ENCODE data around the gene HSD17B3.
"Not testable (repeated sequence)": the region's sequence is repeated elsewhere in the genome, so short reads cannot be mapped to it uniquely, and the experiment has no call there.

The HSD17B3 gene

DNA sequence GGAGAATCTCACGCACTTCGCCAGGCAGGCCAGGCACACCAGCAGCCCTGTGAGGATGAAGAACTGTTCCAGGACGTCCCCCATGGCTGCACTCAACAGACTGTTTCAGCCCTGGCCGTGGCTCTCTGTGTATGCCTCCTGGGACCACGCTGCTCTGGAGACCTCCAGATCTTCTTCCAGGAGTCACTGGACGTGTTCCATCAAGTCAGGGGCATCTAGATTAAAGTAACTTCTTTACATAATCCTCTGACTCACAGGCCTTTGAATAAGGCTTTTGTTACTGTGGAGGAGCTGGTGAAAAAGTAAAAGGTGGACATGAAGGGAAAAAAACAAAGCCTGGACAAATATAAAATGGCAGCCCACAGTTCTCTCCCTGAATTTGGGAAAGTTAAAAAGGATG lies at the start of gene HSD17B3:
Gene HSD17B3 (minus strand): TSS at position 156 of the 400 bp plus-strand sequence. CDS start 72 bp downstream, at position 84.
- no peak for DNase-seq

GRCh38 chr9:96350866-96351265 lies 48.9 kb upstream of the HSD17B3 start:
- DNase-seq = no peak

DNA sequence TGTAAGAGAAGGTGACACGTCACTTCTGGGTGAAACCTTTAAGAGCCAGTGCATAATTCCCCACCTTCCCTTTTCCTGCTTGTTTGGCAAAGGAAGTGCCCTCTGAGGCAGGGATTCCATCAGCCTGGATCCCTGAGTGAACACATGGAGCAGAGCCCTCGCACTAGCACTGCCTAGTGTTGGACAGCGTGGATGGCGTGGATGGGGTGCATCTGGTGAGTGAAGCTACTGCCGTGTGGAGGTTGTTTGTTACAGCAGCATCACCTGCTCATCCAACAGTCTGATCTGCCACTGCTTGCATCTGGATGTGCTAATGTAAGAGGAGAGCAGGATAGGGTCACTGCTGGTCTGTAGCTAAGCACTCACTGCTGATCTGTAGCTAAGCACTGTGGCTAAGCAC lies 46.3 kb upstream of the HSD17B3 start:
- DNase-seq = no peak

GRCh38 chr9:96345551-96345950 lies 43.6 kb upstream of the HSD17B3 start:
- DNase-seq = no peak

- peak; percentile 84 to 95 for DNase-seq
These were observed 42.6 kb upstream of the HSD17B3 start for GRCh38 chr9:96344458-96345180.

DNA sequence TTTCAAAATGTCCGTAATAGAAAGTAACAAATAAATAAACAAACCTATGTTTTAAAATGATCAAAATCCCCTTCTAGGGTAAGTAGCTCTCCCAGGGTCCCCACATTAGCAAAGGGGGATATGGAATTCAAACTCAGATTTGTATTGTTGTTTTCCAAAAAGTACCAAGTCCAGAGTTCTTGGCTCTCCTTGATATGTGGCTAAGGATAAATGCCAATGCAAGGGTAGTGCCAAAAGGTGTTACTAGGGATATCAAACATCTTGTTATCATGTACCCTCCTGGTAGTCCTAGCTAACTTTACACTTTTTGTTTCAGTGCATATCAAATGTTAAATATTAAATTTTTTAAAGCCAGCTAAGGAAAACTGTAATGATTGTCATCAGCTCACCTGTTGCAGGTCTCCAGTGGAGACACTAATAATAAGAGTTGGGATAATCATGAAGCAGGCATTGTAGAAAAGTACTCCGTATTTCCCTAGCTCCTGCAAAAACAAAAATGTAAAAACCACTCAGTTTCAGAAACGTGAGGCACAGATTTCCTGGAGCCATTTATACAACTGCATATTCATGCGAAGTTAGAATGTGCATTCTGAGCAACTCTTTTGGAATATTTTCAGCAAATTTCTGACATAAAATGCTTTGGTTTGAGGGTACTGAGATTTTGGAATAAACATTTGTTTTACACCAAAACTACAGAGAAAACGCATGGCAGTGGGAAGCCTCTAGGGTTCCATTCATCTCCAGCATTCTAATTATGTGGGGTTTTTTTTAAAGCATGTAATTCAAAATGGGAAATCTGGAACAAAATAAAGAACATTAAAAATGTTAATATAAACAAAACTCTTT lies 41.8 kb upstream of the HSD17B3 start:
- no peak for DNase-seq

DNA sequence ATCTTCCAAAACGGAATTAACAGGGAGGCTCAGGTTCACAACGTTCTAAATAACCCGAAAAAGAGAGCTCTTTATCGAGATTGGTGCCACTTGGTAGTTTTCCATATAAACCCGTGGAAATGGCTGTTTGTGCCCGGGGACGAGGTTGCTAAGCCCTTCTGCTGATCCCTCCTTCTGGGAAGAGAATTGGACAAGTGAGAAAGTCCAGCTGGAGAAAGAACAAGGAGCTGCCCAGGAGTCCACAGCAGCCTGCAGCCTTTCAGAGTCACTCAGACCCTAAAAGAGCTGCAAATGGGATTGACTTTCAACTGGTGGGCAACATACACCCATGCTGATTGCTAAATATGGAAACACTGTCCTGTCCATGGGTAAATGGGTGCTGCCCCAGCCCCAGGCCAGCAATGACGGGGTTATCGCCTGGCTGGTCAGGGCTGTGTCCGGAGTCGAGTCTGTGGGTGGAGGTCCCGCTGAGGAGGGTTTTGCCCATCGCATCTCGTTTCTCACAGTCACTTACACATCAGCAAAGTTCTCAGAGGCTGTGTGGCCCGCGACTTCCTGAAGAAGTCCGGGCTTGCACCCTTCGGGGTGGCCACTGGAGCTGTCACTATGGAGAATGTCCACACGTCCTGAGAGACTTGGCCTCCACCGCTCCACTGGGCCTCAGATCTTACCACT lies 40.7 kb upstream of the HSD17B3 start:
- DNase-seq = no peak

- no peak for DNase-seq
These were observed 38.7 kb upstream of the HSD17B3 start for GRCh38 chr9:96340707-96341106.

GRCh38 chr9:96338299-96338698 lies 36.3 kb upstream of the HSD17B3 start:
- DNase-seq = no peak

DNA sequence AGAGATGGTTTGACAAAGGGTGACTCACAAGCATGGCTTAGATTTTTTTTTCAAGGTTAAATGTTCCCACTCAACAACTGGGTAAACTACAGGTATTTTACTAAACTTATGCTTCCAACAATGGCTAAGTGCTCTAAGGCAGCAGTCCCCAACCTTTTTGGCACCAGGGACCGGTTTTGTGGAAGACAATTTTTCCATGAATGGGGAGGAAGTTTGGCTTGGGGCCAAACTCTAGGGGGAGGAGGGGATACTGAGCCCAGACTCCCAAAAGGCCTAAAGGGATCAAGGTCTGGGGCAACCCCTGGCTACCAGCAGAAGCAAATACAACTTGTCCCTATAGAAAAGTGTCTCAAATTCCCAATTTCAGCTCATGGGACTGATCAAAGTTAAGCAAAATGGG lies 32.0 kb upstream of the HSD17B3 start:
- no peak for DNase-seq

DNA sequence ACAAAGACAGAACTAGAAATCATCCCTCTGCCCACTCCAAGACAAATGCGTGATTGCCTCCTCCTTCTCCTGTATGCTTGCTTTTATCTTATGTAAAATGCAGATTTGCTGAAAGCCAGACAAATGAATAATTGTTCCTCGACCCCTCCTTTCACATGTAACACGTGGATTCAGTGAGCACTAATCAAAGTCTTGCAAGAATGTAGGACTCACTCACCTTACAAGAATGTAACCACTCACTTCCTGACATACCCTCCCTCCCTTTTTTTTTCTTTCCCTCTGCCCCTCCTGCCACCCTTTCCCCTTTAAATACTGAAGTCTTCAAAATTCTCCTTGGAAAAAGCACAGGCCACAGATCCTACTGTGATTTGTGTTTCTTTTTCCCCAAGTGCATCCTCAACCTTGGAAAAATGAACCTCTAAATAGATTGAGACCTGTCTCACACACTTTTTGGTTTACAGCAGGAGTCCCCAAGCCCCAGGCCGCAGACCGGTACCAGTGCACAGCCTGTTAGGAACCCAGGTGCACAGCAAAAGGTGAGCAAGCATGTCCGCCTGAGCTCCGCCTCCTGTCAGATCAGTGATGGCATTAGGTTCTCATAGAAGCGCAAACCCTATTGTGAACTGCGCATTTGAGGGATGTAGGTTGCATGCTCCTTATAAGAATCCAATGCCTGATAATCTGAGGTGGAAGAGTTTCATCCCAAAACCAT lies 29.4 kb upstream of the HSD17B3 start:
- DNase-seq = peak; percentile 40 to 69

GRCh38 chr9:96327694-96328352 lies 25.8 kb upstream of the HSD17B3 start:
- peak; percentile 15 to 75 for DNase-seq

DNA sequence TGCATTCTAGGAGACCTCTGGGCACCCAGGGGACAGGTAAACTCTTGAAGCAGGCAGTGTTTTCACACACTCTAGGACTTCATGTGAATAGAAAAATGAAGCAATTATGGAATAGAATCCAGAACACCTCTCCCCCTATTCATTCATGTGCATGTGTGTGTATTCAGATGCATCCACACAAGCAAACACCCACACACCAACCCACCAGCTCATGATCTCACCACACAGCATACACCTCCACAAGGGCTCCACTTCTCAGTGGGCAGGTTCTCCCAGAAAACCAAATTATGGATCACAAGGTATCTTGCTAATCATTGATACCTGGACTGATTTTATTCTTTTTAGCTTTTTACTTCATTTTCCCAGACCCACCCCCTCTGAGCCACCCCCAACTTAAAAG lies 21.2 kb upstream of the HSD17B3 start:
- no peak for DNase-seq

DNA sequence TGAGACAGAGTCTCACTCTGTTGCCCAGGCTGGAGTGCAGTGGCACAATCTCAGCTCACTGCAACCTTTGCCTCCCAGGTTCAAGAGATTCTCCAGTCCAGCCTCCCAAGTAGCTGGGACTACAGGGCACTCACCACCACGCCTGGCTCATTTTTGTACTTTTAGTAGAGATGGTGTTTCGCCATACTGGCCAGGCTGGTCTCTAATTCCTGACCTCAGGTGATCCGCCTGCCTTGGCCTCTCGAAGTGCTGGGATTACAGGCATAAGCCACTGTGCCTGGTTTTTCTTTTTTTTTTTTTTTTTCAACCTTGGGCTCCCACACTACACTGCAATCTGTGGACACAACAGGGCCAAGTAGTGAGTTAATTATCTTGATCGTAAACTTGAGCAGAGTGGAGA lies 20.8 kb upstream of the HSD17B3 start:
- not testable (repeated sequence) for DNase-seq

- not testable (repeated sequence) for DNase-seq
These were observed 20.2 kb upstream of the HSD17B3 start for GRCh38 chr9:96322210-96322609.

- DNase-seq = no peak
These were observed 19.5 kb upstream of the HSD17B3 start for GRCh38 chr9:96321515-96321914.

GRCh38 chr9:96320749-96321280 lies 18.8 kb upstream of the HSD17B3 start:
- DNase-seq = no peak

- DNase-seq = no peak
These were observed 17.1 kb upstream of the HSD17B3 start for GRCh38 chr9:96318921-96319565.

GRCh38 chr9:96317335-96317980 lies 15.5 kb upstream of the HSD17B3 start:
- DNase-seq = peak in 1 of 2 experiments; percentile 52

- no peak for DNase-seq
These were observed 7.9 kb upstream of the HSD17B3 start for GRCh38 chr9:96309850-96310249.

DNA sequence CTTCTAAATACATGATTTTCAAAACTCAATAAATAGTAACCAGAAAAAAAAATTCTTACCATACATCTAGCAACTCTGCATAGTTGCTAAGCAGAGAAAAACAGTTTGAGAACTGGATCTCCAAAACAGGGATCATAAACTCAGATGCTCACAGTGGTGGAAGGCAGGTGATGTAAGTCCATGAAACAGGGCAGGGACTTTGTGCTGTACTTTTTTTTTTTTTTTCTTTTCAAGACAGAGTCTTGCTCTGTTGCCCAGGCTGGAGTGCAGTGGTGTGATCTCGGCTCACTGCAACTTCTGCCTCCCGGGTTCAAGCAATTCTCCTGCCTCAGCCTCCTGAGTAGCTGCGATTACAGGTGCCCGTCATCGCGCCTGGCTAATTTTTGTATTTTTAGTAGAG lies 5.0 kb upstream of the HSD17B3 start:
- DNase-seq = not testable (repeated sequence)
